ENCODE measurements around the gene TECPR1.

The TECPR1 gene

GRCh38 chr7:98249106-98249505, 2.9 kb downstream of the TECPR1 start:
- no peak for DNase-seq (ENCODE audit: low read depth)

DNA sequence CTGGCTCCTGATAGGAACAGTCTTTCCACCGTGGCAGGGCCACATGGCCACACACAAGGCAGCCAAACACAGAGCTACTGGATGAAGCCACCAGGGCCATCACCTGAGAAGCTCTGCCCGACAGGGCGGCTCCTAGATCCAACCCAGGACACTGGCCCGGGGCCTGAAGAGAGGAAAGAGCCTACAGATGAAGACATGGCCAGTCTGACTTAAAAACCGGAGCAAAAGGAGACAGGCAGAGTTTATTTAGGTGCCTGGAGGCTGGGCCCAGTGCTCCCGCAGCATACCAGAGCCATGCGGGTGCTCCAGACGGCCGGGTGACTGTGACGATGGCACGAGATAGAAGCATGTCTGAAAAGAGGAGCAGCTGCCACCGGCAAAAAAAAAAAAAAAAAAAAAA, 3.9 kb downstream of the TECPR1 start:
- DNase-seq (ENCODE audit: low read depth): no peak

GRCh38 chr7:98244871-98245270, 7.2 kb downstream of the TECPR1 start:
- DNase-seq (ENCODE audit: low read depth): no peak

DNA sequence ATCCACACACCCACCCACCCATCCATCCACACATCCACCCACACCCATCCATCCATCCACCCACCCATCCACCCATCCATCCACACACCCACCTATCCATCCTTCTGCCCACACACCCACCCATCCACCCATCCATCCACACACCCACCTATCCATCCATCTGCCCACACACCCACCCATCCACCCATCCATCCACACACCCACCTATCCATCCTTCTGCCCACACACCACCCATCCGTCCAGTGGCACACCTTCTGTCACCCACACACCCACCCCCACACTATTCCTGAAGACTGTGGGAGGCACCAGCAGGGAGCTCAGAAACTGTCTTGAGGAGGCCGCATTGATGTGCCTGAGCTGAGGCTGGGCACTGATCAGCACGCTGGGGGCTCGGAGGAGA, 9.1 kb downstream of the TECPR1 start:
- DNase-seq (ENCODE audit: low read depth): no peak

DNA sequence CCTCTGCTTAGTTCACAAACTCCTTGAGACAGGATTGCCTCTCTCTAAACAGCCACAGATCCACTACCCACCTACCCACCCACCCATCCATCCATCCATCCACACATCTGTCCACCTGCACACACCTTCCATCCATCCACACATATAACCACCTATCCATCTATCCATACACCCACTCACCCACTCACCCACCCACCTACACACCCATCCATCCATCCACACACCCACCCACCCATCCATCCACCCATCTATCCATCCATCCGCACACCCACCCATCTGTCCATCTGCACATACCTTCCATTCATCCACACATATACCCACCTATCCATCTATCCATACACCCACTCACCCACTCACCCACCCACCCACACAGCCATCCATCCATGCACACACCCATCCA, 9.7 kb downstream of the TECPR1 start:
- no peak for DNase-seq (ENCODE audit: low read depth)

GRCh38 chr7:98241674-98242241, 10.3 kb downstream of the TECPR1 start:
- no peak for DNase-seq (ENCODE audit: low read depth)

- no peak for DNase-seq (ENCODE audit: low read depth)
These were observed 10.9 kb downstream of the TECPR1 start for GRCh38 chr7:98240961-98241673.

GRCh38 chr7:98238976-98239375, 13.1 kb downstream of the TECPR1 start:
- DNase-seq (ENCODE audit: low read depth): no peak

- DNase-seq (ENCODE audit: low read depth): no peak
These were observed 14.0 kb downstream of the TECPR1 start for GRCh38 chr7:98238076-98238475.

- no peak for DNase-seq (ENCODE audit: low read depth)
These were observed 15.5 kb downstream of the TECPR1 start for GRCh38 chr7:98236355-98237185.

GRCh38 chr7:98235901-98236300, 16.1 kb downstream of the TECPR1 start:
- DNase-seq (ENCODE audit: low read depth): no peak

- DNase-seq (ENCODE audit: low read depth): no peak
These were observed 17.4 kb downstream of the TECPR1 start for GRCh38 chr7:98234429-98235147.

- no peak for DNase-seq (ENCODE audit: low read depth)
These were observed 18.6 kb downstream of the TECPR1 start for GRCh38 chr7:98233219-98234070.

GRCh38 chr7:98232799-98233198, 19.2 kb downstream of the TECPR1 start:
- no peak for DNase-seq (ENCODE audit: low read depth)

- no peak for DNase-seq (ENCODE audit: low read depth)
These were observed 19.8 kb downstream of the TECPR1 start for GRCh38 chr7:98232263-98232585.

DNA sequence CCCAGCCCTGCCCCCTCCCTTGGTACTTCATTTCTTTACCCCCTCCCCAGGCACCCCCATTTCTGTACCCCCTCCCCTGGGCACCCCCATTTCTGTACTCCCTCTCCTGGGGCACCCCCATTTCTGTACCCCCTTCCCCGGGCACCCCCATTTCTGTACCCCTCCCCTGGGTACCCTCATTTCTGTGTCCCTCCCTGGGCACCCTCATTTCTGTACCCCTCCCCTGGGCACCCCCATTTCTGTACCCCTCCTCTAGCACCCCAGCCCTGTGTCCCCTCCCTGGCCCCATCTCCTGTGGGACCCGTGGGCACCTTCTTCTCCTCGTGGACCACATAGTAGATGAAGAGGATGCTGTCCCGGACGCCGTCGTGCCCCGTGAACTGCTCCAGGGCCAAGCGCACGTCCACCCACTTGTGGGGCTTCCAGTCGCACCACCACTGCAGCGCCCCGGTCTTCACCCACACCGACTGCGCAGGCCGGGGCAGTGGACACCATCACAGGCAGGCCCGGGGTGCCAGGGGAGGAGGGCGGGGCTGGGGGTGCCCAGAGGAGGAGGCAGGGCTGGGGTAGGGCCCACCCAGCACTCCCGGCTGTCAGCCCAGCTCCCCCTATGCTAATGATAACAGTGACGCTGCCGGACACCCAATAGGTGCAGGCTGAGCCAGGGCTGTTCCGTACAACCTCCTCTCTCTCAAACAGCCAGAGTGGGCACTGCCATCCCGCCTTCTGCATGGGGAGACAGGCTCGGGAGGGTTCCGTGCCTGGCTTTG, 20.4 kb downstream of the TECPR1 start:
- DNase-seq (ENCODE audit: low read depth): no peak

- no peak for DNase-seq (ENCODE audit: low read depth)
These were observed 21.1 kb downstream of the TECPR1 start for GRCh38 chr7:98230746-98231471.

DNA sequence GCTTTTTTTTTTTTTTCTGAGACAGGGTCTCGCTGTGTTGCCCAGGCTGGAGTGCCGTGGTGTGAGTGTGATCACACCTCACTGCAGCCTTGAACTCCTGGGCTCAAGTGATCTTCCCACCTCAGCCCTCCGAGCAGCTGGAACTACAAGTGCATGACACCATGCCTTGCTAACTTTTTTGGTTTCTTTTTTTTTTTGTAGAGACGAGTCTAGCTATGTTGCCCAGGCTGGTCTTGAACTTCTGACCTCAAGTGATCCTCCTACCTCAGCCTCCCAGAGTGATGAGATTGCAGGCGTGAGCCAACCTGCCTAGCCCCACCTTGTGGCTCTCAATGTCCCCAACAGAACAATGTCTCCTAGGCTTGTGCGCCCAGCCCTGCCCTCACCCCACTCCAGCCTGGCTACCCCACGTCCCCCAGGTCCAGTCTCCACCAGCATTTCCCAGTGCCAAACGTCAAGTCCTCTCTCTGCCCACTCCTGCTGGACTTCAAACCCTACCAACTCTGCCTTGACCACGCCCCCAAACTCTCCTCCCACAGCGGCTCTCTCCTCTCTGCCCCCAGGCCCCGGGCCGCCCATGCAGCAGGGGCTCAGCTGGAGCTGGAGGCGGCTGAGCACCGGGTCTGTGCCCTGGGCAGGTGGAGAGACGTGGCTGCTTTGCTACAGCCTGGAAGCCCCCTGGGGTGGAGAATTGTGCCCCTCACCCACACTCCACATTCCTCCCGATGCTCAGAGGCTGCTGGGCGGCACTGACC, 21.9 kb downstream of the TECPR1 start:
- DNase-seq (ENCODE audit: low read depth): no peak

DNA sequence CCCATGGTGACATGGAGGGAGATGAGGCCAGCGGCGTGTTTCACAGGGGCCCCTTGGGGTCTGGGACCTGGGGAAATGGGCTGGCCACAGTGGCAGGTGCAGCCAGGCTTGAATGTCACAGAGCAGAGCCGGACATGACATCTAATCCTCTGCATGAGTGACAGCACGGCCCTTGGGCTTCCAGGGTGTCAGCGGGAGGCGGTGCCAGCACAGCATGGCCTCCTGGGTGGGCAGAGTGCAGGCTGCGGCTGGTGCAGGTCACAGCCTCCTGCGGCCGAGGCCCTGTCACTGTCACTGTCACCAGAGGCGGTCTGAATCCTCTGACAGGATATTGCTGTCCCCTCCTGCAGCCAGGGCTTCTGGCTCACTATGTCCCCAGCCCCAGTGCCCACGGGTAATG, 22.6 kb downstream of the TECPR1 start:
- DNase-seq (ENCODE audit: low read depth): no peak

DNA sequence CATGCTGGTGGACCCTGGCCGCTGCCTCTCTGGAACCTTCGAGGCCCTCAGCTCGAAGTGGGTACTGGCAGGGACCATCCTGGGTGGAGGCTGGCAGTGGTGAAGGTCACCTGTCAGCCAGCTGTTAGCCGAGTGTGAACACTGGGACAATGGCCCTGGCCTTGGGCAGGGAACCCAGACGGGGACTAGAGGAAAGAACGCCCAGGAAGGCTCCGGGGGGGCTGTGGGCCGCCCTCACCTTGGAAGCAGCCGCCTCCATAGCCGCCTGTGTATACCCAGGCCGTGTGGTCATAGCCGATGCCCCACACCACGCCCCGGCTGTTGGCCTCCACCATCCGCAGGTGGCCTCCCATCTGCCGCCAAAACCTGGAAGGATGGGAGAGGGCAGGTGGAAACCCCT, 23.2 kb downstream of the TECPR1 start:
- no peak for DNase-seq (ENCODE audit: low read depth)

Data from non-pigmented ciliary epithelial cell (primary cell).